K562 (cell line): Measurements from ENCODE around the gene NRP1. TPM values are rescaled to one million over a fixed set of nuclear protein-coding genes. Genes with fewer than 3 reads are reported as not detected.

Source experiments
- ATAC-seq: fragments of 200-7000 bp; cut with Tn5 transposase; 3 replicates; pipeline ENCODE4 v1.9.1; 2020; ENCODE audit warnings: moderate library complexity
- BruUV-seq: library from RNA; stranded (reverse); fragments of 400-500 nt; replicated peaks from 2 replicates; lab custom pipeline; 2021; lab: Mats Ljungman, UMichigan
- CTCF ChIA-PET: fragments of 300-600 bp; formaldehyde crosslinking; extraction: SDS; loops from one replicate; lab custom pipeline; 2021; ENCODE audit warnings: low intra/inter-chr PET ratio; lab: Yijun Ruan, JAX
- POLR2A ChIA-PET: fragments of 300-600, 350-650 bp; sonication (Branson Sonifier 250); formaldehyde crosslinking; extraction: SDS; loops from one replicate; lab custom pipeline; 2021; ENCODE audit warnings: antibody characterized with exemption, inconsistent platforms; lab: Yijun Ruan, JAX
- DNase-seq, 4 experiments: peaks; one replicate each; pipeline versions ENCODE4 v3.0.0 to v3.0.0-alpha.2; 2011 to 2018; ENCODE audit warnings: low spot score in 3 of 4, mixed read lengths in 3 of 4; ENCODE audit errors: extremely low read depth in 1 of 4
- FAIRE-seq: peaks from 2 replicates; lab custom pipeline; 2011; peaks lifted over from hg19 to GRCh38; lab: Jason Lieb, UNC
- H2AFZ ChIP-seq: 2 replicates; pipeline ENCODE4 v1.6.0; 2011; ENCODE audit warnings: low read depth, low read length, control low read depth, inconsistent platforms
- H3K27ac ChIP-seq: fragments of 200-600 bp; 3 replicates; pipeline ENCODE4 v1.8.0; 2011; ENCODE audit warnings: low read depth, mild to moderate bottlenecking, control low read depth, inconsistent platforms, low read length, moderate library complexity, mixed read lengths; ENCODE audit errors: extremely low read depth
- H3K27me3 ChIP-seq, 2 experiments: fragments of 300-600 bp in 1 of 2; 2 replicates in 1 of 2; 3 replicates in 1 of 2; pipeline versions ENCODE4 v1.6.0 to v1.8.0; 2011; ENCODE audit warnings: inconsistent platforms in 2 of 2, low read length in 2 of 2, mild to moderate bottlenecking in 1 of 2, mixed read lengths in 1 of 2, moderate library complexity in 1 of 2; ENCODE audit not compliant: control insufficient read depth in 2 of 2, insufficient read depth in 2 of 2
- H3K36me3 ChIP-seq: fragments of 300-600 bp; 3 replicates; pipeline ENCODE4 v1.8.0; 2011; ENCODE audit warnings: mild to moderate bottlenecking, low read length, inconsistent platforms; ENCODE audit not compliant: control insufficient read depth, insufficient read depth
- H3K4me1 ChIP-seq, 2 experiments: fragments of 200-600 bp in 1 of 2; replicated peaks in 1 of 2; 2 replicates in 1 of 2; 3 replicates in 1 of 2; pipeline versions ENCODE4 v1.5.1 to v1.8.0; 2011; ENCODE audit warnings: inconsistent platforms in 2 of 2, low read length in 2 of 2, mild to moderate bottlenecking in 1 of 2, mixed read lengths in 1 of 2, moderate library complexity in 1 of 2; ENCODE audit not compliant: control insufficient read depth in 2 of 2, insufficient read depth in 2 of 2
- H3K4me2 ChIP-seq: 2 replicates; pipeline ENCODE4 v1.6.1; 2011; ENCODE audit warnings: low read length, control low read depth, inconsistent platforms, mixed read lengths; ENCODE audit not compliant: insufficient read depth
- H3K4me3 ChIP-seq: fragments of 200-600 bp; sonication (generic), shearing (Covaris generic); 2 replicates; pipeline ENCODE4 v1.5.1; 2016; ENCODE audit warnings: control low read depth, inconsistent platforms
- H3K79me2 ChIP-seq: fragments of 200-600 bp; 3 replicates; pipeline ENCODE4 v1.8.0; 2011; ENCODE audit warnings: low read length, inconsistent platforms; ENCODE audit not compliant: control insufficient read depth, insufficient read depth
- H3K9ac ChIP-seq, 2 experiments: 2 replicates each; pipeline versions ENCODE4 v1.6.0 to v1.6.1; 2011; ENCODE audit warnings: low read depth in 2 of 2, low read length in 2 of 2, control low read depth in 1 of 2, inconsistent platforms in 1 of 2, mild to moderate bottlenecking in 1 of 2, mixed read lengths in 1 of 2; ENCODE audit not compliant: insufficient read depth in 1 of 2
- H3K9me1 ChIP-seq: one replicate; pipeline ENCODE4 v1.6.0; 2011; ENCODE audit warnings: inconsistent platforms, mild to moderate bottlenecking, low read length, moderate library complexity; ENCODE audit not compliant: control insufficient read depth, insufficient read depth
- H3K9me3 ChIP-seq: replicated peaks from 2 replicates; pipeline ENCODE4 v1.5.1; 2011; ENCODE audit warnings: low read depth, low read length, inconsistent platforms; ENCODE audit not compliant: control insufficient read depth, insufficient read depth
- H4K20me1 ChIP-seq: replicated peaks from 2 replicates; pipeline ENCODE4 v1.6.1; 2011; ENCODE audit warnings: low read length, inconsistent platforms, mixed read lengths; ENCODE audit not compliant: control insufficient read depth, insufficient read depth
- ARNT ChIP-seq, 2 experiments: fragments of 450-650 bp; IDR thresholded peaks; 2 replicates each; pipeline ENCODE4 v1.6.1; 2016; ENCODE audit warnings: mild to moderate bottlenecking in 1 of 2
- CREB1 ChIP-seq, 2 experiments: sonication (generic) in 1 of 2; formaldehyde crosslinking in 1 of 2; IDR thresholded peaks; 2 replicates each; pipeline versions ENCODE4 v1.6.1 to v1.8.0; 2012 to 2022; ENCODE audit warnings: inconsistent platforms in 1 of 2, mild to moderate bottlenecking in 1 of 2, missing genetic modification reagents in 1 of 2, moderate library complexity in 1 of 2
- DDX20 ChIP-seq: fragments of 450-650 bp; IDR thresholded peaks from 2 replicates; pipeline ENCODE4 v1.6.1; 2016; ENCODE audit warnings: missing genetic modification characterization, low read depth, mild to moderate bottlenecking, missing compliant biosample characterization, moderate library complexity
- HDAC3 ChIP-seq: fragments of 450-650 bp; IDR thresholded peaks from 2 replicates; pipeline ENCODE4 v1.6.1; 2018; ENCODE audit warnings: borderline replicate concordance, mild to moderate bottlenecking, moderate library complexity; ENCODE audit not compliant: partially characterized antibody
- HMGN3 ChIP-seq: IDR thresholded peaks from 2 replicates; pipeline ENCODE4 v1.6.1; 2011; ENCODE audit warnings: borderline replicate concordance, low read depth, mild to moderate bottlenecking, mixed read lengths, low read length; ENCODE audit not compliant: insufficient read length; ENCODE audit errors: extremely low read depth
- LEF1 ChIP-seq: fragments of 450-650 bp; IDR thresholded peaks from 2 replicates; pipeline ENCODE4 v1.6.1; 2016; ENCODE audit warnings: mild to moderate bottlenecking
- MTA2 ChIP-seq: fragments of 450-650 bp; IDR thresholded peaks from 2 replicates; pipeline ENCODE4 v1.6.1; 2016; ENCODE audit warnings: low read depth
- NR2C2 ChIP-seq, 2 experiments: fragments of 200-800 bp in 1 of 2; sonication (Bioruptor generic) in 1 of 2; sonication (generic) in 1 of 2; formaldehyde crosslinking in 1 of 2; IDR thresholded peaks; 2 replicates each; pipeline versions ENCODE4 v1.6.1 to v1.8.0; 2016 to 2022; ENCODE audit warnings: mild to moderate bottlenecking in 1 of 2, missing compliant biosample characterization in 1 of 2, missing genetic modification characterization in 1 of 2, missing genetic modification reagents in 1 of 2
- NUFIP1 ChIP-seq: fragments of 450-650 bp; IDR thresholded peaks from 2 replicates; pipeline ENCODE4 v1.6.1; 2018; ENCODE audit not compliant: partially characterized antibody
- SMARCA5 ChIP-seq: fragments of 450-650 bp; IDR thresholded peaks from 2 replicates; pipeline ENCODE4 v1.6.1; 2016
- WGBS: fragments of 100-300 bp; shearing (Covaris generic); methylation state at CpG from one replicate; pipeline ENCODE4 v1.1.6; 2016; ENCODE audit warnings: low coverage, mixed read lengths; ENCODE audit not compliant: insufficient coverage; ENCODE audit errors: missing lambda C conversion rate; 5-methylcytosine and 5-hydroxymethylcytosine counted together
- in situ Hi-C: fragments of 300-500 bp; cut with MboI; formaldehyde crosslinking; loops from 4 replicates; pipeline ENCODE4 v1.15.0; 2018; ENCODE audit warnings: inconsistent platforms, mixed read lengths
- intact Hi-C: fragments of 100-400 bp; cut with micrococcal nuclease; formaldehyde crosslinking; loops from 2 replicates; pipeline ENCODE4 v1.14.2; 2022
- polyA plus RNA-seq, 8 experiments: library from polyadenylated mRNA; depleted of rRNA in 4 of 8; stranded (reverse) in 5 of 8; unstranded in 3 of 8; fragments of >200 nt; fragmentation: Nextera tagmentation in 2 of 8; fragmentation: Illumina TruSeq in 1 of 8; extraction: Ambion mirVana in 2 of 8; extraction: Trizol in 1 of 8; gene quantifications; 2 replicates each; pipeline versions ENCODE4 v1.2.1 to v1.2.3, GENCODE V29; 2011 to 2014; ENCODE audit warnings: inconsistent platforms in 1 of 8, missing spikeins in 1 of 8
- total RNA-seq, 7 experiments: library from RNA; depleted of rRNA in 6 of 7; stranded (reverse); fragments of >200 nt in 6 of 7; fragmentation: Illumina TruSeq in 2 of 7; extraction: Trizol in 2 of 7; gene quantifications; 2 replicates each; pipeline versions ENCODE4 v1.2.1 to v1.2.3, GENCODE V29; 2011 to 2021; ENCODE audit warnings: low replicate concordance in 1 of 7
- TF ChIP-seq, protein P1 (sequence below): fragments of 250-450 bp; sonication (Bioruptor Pico); IDR thresholded peaks from 2 replicates; pipeline ENCODE4 v1.8.0; 2022; ENCODE audit warnings: moderate library complexity, mild to moderate bottlenecking, inconsistent platforms
- TF ChIP-seq, protein P2 (sequence below): fragments of 250-450 bp; sonication (Bioruptor Pico); IDR thresholded peaks from 2 replicates; pipeline ENCODE4 v1.5.0; 2020; ENCODE audit warnings: mild to moderate bottlenecking

The NRP1 gene
- total and polyA plus RNA-seq, 9 of the 15 experiments (the other 6 are each of a cell fraction or from before 2014, with no cell fraction given): 0.01 to 0.38 (median 0.04) TPM; not detected in 5

DNA sequence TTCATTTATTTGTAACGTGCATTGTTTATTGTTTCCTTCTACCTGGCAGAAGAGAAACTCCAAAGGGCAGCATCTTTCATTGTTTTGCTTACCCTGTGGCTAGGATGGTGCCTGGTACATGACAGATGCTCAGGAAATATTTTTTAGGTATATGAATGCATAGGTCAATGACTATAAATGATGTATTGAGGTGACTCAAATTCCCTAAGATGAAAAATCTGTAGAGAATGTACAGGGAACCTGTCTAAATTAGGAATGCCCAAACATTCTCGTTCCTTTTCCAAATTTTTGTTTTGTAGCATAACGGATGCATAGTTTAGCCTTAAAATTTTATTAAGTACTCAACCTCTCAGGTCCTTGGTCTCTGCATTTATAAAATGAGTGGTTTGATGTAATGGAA, 71.6 kb downstream of the NRP1 start:
- Histone ChIP-seq H3K79me2 (no peaks in the 10 kb centered on the region), H3K27me3 (0 out of 5 replicates have a peak, but pooled peaks cover 0 to 3% of the 10 kb centered on the region in 2 experiments), H3K27ac (no peak overlapping the region), H3K4me2 (no peak overlapping the region), H3K4me3 (no peak overlapping the region), H3K9ac (no peak overlapping the region), H2AFZ (no peak overlapping the region), H3K36me3 (no peaks in the 10 kb centered on the region), H3K9me3 (no peaks in the 10 kb centered on the region), H3K9me1 (no peaks in the 10 kb centered on the region), H3K4me1 (no peaks in the 10 kb centered on the region), H4K20me1 (no peaks in the 10 kb centered on the region)
- ChIA-PET CTCF (no interaction called here), POLR2A (no interaction called here)
- no peak for ATAC-seq
- whole genome bisulfite sequencing: 0% methylated on average over 3 of the region's 3 CpGs
- TF ChIP-seq, protein P1, sequence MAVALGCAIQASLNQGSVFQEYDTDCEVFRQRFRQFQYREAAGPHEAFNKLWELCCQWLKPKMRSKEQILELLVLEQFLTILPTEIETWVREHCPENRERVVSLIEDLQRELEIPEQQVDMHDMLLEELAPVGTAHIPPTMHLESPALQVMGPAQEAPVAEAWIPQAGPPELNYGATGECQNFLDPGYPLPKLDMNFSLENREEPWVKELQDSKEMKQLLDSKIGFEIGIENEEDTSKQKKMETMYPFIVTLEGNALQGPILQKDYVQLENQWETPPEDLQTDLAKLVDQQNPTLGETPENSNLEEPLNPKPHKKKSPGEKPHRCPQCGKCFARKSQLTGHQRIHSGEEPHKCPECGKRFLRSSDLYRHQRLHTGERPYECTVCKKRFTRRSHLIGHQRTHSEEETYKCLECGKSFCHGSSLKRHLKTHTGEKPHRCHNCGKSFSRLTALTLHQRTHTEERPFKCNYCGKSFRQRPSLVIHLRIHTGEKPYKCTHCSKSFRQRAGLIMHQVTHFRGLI (CRISPR knock-in tag): no peak
- no peak for TF ChIP-seq DDX20 (tag)
- no peak for TF ChIP-seq NR2C2 (CRISPR knock-in tag; IDR thresholded peaks at IDR 0.05)
- no peak for TF ChIP-seq NR2C2 (tag; IDR thresholded peaks at IDR 0.05)
- no peak for TF ChIP-seq SMARCA5
- no peak for TF ChIP-seq NUFIP1
- no peak for TF ChIP-seq HMGN3
- TF ChIP-seq, protein P2, sequence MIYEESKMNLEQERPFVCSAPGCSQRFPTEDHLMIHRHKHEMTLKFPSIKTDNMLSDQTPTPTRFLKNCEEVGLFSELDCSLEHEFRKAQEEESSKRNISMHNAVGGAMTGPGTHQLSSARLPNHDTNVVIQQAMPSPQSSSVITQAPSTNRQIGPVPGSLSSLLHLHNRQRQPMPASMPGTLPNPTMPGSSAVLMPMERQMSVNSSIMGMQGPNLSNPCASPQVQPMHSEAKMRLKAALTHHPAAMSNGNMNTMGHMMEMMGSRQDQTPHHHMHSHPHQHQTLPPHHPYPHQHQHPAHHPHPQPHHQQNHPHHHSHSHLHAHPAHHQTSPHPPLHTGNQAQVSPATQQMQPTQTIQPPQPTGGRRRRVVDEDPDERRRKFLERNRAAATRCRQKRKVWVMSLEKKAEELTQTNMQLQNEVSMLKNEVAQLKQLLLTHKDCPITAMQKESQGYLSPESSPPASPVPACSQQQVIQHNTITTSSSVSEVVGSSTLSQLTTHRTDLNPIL (CRISPR knock-in tag): no peak
- TF ChIP-seq LEF1: no peak
- TF ChIP-seq ARNT (IDR thresholded peaks at IDR 0.05): no peak
- TF ChIP-seq MTA2: no peak
- TF ChIP-seq CREB1 (IDR thresholded peaks at IDR 0.05): no peak
- TF ChIP-seq CREB1 (CRISPR knock-in tag; IDR thresholded peaks at IDR 0.05): no peak
- no peak for TF ChIP-seq HDAC3
- intact Hi-C loops (no loop called here), in situ Hi-C loops (no loop called here)
- BruUV-seq: no TSS peak
- FAIRE-seq: no peak
- DNase-seq: no peak
